T-helper 2 cell (primary cell): ENCODE data around the gene SCML2.
"Not testable (repeated sequence)": the region's sequence is repeated elsewhere in the genome, so short reads cannot be mapped to it uniquely, and the experiment has no call there.

Experiments used
- DNase-seq, 5 experiments: peaks; one replicate each; pipeline versions ENCODE4 v3.0.0 to v3.0.0-alpha.2; 2012 to 2022

Gene SCML2

GRCh38 chrX:18271309-18271708 lies 83.2 kb downstream of the SCML2 start:
- no peak for DNase-seq

DNA sequence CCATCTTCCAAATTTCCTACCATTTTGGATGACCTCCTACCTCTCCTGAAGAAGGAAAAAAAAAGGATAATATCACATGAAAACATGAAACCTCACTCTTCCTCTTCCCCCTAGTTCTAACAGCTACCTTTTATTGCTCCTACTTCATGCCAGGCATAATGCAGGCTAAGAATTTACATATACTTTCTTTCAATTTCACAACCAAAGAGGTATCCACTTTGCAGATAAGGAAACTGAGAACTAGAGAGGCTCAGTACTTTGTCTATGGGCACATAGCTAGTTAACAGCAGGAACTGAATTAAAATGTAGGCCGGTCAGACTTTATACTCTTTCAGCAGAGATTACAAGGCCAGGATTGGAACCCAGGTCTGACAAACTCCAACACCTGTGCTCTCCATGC lies 99.4 kb downstream of the SCML2 start:
- no peak for DNase-seq

GRCh38 chrX:18252644-18253359 lies 101.7 kb downstream of the SCML2 start:
- DNase-seq: no peak

- DNase-seq: not testable (repeated sequence)
Observed at GRCh38 chrX:18229646-18230045, 124.8 kb downstream of the SCML2 start.

GRCh38 chrX:18228069-18228468 lies 126.4 kb downstream of the SCML2 start:
- DNase-seq: no peak

- DNase-seq: no peak
Observed at GRCh38 chrX:18227458-18227857, 127.0 kb downstream of the SCML2 start.

DNA sequence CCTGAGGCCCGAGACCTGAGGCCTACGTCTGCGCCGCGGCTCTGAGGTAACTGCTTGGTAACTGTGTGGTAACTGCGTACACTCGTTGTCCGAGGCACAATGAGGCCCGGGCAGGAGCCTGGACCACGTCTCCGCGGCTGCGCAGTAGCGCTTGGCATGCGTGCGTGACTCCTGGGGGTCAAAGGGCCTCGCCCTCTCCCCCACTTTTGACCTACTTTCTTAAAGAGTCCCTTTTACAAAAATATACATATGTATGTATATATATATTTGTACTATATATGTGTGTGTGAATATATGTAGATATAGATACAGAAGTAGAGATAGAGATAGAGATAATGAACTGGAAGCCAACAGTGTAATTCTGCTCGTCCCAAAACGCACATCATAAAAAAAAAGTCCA lies 133.7 kb downstream of the SCML2 start, which contains the start of gene BEND2:
TSS of gene BEND2 (minus strand) at position 101 of the 400 bp plus-strand sequence. CDS start 136 bp downstream, outside the sequence.
- DNase-seq: no peak

- no peak for DNase-seq
Observed at GRCh38 chrX:18210470-18210869, 144.0 kb downstream of the SCML2 start.

DNA sequence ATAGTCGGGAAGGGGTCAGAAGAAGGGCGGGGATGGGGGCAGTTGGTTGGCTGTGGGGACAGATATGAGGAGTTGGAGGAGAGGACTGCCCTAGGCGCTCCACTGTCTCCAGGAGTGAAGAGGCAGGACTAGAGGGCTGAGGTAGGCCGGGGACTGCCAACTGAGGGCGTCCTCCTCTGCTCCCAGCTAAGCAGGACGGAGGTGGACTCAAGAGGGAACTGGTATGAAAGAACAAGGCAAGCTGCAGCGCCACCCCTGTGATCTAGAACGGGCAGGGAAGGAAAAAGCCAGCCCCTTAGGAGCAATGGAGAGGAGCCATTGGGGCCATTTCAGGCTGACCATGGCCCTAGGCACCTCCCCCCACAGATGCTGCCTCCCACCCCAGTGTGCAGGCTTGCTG lies 147.8 kb downstream of the SCML2 start:
- no peak for DNase-seq

DNA sequence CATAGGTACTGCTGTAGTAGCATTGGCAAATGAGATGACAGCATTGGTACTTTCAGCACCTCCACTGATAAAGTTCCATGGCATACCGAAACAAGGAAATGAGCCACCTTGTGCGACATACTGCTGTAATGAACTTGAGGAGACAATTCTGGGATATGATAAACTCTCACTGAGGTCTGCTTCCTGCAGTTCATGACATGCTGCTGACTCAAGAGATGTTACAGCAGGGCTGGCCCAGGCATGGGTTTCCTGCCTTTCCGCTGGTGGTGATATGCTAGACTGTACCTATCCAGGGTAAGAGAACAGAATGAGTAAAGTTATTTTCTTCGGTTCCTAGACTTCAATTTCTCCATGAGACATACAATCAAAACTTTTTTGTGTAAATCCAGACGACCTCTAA lies 150.9 kb downstream of the SCML2 start:
- DNase-seq: no peak

DNA sequence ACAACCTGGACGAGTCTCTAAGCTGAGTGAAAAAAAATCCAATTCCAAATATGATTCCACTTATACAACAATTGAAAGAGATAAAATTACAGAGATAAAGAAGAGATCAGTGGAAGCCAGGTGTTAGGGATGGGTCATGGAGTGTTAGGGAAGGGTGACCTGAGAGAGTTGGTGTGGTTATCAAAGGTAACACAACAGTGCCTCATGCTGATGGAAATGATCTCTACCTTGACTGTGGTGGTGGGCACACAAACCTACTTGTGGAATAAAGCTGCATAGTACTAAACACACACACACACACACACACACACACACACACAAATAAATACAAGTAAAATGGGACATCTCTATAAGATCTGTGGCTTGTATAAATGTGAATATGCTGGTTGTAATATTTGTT lies 159.8 kb downstream of the SCML2 start:
- no peak for DNase-seq
